CD1c-positive myeloid dendritic cell (primary cell): Measurements from ENCODE around the gene EYA4.

Experiments
- DNase-seq: peaks from one replicate; pipeline ENCODE4 v3.0.0-alpha.2; 2016; ENCODE audit errors: extremely low spot score

Gene EYA4

DNA sequence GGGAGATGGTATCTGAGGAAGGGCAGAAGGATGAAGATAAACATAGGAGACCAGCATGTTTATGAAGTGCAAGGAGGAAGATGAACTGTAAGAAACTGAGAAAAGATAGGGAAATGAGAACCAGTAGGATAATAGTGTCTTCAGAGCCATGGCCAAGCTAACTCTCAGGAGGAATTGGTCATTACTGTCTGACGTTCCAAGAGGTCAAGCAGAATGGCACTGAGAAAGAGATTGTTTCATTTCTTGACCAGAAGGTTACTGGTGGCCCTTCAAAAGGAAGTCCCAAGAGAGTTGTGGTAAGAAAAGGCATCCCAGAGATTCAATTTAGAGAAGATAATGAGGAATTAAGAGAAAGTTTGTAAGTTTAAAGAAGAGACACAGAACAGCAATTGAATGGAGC, 47.5 kb downstream of the EYA4 start:
- no peak for DNase-seq

DNA sequence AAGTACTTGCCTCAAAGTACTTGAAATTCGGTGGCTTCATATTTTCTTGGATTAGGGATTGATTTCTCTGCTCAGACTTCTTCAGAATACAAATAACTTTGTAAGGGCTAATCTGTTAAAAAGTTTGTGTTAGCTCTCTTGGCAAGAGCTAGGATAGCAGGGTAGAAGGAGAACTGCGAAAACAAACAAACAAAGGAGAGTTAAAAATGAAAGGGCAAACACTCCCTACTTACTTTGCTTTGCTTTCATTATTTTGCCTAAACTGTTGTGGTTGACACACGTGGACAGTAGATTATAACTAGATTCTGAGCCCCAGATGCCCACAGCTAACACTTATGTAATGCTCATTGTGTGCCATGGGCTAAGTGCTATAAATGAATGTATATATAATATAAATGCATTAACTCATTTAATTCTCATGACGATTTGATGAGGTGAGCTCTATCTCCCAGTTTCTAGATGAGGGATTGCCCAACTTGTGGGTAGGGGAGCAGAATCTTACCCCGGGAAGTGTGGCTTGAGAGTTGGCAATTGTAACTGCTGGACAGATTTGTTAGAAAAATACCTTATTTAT, 48.7 kb downstream of the EYA4 start:
- no peak for DNase-seq

DNA sequence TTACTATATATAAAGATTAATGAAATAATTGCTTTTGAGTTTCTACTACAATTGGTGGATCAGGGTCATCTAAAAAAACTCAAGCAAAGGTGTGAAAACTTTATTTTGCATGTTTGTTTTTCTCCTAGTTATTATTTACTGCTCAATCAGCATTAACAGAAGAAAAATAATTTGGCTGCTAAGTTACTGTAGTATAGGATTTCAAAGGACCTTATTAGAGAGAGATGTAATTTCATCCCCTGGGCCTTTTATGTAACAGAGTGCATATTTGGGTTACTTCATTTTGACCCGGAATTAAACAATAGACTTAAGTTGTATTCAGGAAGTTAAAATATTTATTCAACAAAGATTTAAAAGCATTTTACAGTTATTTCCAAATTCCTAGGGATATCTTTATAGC, 49.8 kb downstream of the EYA4 start:
- DNase-seq: no peak

DNA sequence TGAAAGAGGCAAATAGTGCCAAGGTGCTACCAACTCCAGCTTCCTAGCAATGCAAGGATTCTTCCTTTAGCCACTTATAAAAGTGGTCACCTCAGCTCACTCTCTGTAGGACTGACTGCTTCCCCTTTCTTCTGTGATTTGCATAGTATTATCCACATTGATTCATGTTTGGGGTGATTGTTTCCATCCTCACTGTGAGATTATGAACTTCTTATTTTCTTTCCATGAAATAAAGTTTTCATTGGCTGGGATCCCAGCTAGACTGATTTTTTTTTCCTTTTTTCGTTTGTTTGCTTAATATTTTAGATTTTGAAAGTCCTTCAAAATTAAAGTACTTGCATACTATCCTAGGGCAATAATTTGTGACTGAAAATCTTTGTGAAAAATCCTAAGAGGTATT, 50.5 kb downstream of the EYA4 start:
- DNase-seq: no peak

DNA sequence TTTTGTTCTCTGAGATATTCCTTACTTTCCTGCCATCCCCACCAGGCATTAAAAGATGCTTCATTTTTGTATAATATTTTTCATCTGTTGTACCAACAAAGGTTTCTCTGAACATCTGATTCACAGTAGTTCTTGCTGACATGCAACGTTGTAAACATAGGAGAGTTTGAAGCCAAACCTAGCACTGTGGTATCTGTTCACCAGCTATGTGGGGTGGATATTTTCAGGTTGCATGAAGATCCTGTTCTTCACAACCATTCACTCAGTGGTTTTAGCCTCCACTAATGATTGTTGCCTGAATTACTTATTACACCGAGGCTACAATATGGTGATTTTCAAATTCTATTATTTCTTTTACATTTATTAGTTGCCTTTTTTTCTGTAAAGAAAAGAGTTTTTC, 56.5 kb downstream of the EYA4 start:
- no peak for DNase-seq

DNA sequence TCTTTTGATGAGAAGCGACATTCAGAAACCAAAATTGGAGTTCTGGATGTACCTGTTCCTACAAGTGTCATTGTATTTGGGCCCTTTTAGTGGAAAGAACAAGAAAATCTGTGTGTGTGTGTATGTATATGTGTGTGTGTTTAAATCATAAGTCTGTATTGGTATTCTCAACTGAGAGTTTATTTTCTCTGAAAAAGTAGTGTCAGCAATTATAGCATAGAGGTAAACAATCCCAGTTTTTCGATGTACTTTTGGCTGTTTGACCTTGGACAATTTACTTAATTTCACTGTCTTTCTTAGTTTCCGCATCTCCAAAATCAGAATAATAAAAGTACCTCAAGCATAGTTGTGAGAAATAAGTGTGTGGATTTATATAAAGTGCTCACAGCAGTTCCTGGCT, 57.2 kb downstream of the EYA4 start:
- no peak for DNase-seq

DNA sequence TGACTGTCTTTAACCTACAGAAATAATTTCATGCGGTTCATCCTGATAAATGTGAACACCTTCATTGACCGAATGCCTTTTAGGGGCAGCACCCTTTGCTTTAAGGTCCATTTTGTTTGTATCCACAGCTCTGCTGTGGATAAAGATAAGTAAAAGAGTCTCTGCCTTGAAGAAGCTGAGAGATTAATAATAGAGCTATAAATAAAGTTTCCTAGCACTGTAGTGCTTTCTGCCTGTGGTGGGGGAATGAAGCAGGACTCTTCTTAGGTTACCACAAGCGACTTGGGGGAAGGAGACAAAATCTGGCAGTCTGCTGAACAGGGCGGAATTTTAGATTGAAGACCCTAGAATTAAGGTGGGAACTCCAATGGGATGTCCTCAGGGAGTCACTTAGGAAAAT, 57.6 kb downstream of the EYA4 start:
- DNase-seq: no peak

DNA sequence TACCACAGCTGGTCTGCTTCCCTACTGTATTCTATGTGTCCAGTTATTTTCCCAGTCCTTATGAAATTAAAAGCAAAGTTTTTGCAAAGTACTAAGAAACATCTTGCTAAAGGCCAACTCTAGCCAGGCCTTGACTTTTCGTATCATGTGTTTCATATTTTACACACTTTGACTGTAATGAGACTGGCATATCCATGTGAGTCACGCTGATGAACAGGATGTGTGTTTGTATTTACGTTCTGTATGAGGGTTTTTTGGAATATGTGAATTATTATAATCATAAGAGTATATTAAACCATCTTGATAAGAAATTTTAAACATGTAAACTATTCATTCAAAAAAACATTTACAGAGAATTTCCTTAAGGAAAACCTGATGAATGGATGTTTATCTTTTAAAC, 59.7 kb downstream of the EYA4 start:
- DNase-seq: no peak

DNA sequence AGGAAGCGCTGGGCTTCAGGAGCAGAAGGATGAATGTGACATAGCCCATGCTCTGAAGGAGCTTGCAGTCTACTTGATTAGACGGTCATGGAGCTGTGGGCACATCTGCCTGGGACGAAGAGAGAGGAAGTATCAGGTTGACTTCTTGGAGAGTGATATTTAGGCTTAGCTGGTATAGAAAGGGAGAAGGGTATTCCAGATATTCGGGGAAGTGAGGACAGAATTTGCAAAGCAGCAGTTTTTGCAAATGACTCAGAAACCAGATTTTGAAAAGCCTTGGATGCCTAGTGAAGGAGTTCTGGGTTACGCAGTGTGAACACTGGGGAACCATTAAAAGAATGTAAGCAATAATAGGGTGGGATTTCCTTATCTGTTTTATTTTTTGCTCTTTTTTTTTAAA, 60.7 kb downstream of the EYA4 start:
- no peak for DNase-seq

DNA sequence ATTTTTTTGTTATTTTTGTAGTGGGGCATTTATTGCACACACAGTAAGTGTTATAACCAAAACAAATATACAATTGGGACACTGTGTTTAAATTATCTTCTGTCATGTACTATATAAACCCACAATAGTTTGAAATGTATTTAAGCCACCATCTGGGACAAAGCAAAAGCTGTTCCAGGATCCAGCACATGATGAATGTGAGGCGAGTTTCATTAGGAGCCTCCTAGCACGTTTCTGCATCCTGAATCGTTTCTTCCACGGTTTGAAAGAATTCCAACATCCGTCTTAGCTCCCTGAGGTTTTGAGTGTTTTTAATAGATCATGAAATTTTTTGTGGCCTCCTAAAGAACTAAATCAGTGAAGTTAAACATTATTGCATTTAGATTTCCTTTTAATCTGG, 65.8 kb downstream of the EYA4 start:
- DNase-seq: no peak

DNA sequence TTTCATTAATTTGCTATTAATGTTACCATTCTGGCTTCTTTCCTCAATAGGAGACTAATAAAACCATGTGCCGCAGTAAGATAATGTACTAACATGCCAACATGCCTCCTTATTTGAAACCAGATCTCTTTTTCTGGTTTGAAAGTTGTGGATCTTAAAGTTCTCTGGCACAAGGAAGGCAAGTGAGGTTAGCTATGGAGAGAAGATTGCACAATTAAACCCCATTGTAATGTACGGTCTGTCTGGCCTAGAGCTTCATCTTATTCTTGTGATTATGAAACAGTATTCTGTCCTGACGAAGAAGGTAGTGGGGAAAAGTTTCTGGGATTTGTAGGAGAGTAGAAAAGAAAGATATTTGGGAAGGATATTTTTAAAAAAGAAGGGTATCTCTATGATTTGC, 68.4 kb downstream of the EYA4 start:
- DNase-seq: no peak

DNA sequence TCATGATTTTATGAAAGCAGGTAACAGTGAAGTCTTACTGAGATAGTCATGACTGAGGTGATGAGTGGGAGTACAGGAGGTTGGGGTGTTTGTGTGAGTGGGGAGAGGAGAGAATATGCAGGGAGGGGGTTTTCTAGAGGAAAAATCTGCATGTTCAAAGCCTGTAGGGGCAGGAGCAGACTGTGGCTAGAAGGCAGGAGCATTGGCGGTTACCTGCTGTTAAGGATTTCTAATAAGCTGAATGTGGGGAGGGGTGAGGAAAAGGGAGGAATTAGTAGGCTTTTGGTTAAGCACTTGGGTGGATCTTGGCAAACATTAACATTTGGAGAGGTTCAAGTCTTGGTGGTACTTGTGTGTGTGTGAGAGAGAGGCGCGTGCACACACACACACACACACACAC, 70.8 kb downstream of the EYA4 start:
- no peak for DNase-seq

DNA sequence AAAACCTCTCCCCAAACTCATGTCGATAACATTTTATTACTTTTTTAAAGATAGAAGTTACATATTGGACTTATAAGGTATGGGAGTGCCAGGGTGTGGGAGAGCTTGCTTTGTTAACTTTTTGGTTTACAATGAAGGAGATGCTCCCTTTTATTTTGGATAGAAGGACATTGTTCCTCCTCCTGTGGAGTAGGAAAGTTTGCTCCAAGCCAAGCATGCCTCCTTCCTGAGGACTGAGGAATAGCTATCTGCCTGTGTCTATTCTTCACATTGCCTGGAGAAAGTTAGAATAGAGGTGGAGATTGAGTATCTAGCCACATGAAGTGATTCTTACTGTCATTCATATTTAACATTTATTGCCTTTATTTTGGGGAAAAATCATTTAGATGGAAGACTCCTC, 71.9 kb downstream of the EYA4 start:
- DNase-seq: no peak

DNA sequence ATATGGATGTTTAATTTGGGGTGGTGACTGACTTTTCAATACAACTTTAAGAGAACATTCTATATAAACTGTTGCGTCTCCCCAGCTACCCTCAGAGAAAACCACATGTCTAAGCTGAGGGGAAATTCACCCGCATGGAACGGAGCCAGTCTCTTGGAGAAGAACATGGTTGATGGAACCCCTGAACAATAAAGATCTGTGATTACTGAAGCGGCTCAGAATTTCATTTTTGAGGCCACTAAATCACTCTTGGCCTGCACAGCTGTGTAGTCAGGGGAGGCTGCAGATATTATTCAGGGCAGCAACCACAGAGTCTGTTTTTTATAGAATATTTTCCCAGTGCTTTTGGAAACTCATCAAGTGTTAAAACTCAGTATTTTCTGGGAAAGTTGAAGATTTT, 73.8 kb downstream of the EYA4 start:
- DNase-seq: no peak

DNA sequence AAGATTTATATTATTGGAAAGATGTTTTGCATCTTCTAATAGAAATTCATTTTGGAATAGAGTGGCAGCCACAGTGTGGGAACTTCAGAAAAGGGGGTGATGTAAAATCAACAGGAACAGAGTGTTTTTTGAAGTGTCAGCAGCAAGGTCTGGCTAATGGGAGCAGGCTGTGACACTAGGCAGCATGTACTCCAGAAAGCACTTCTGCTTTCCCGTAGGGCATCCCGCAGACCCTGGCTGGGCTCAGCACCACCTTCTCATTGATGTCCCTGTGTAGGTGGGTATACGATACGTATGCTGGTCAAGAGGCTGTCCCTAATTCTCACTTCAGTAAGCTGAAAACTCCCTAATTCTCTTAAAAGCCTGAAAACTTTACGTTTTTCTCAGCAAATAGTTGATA, 74.7 kb downstream of the EYA4 start:
- no peak for DNase-seq

DNA sequence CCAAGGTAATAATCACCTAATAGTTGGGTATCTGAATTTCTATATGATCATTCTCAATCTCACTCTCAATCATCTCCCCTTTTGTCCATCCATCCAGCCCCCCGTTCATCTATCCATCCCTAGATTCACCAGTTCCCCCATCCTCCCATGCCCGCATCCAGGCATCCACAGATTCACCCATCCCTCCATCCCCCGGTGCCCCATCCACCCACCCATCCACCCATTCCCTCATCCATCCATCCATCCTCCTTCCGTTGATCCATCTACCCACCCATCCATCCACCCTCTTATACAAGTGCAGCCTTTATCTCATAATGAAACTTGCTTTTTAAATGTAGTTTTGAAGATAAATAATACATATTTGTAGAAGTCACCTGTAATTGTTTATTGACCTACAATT, 76.5 kb downstream of the EYA4 start:
- no peak for DNase-seq

DNA sequence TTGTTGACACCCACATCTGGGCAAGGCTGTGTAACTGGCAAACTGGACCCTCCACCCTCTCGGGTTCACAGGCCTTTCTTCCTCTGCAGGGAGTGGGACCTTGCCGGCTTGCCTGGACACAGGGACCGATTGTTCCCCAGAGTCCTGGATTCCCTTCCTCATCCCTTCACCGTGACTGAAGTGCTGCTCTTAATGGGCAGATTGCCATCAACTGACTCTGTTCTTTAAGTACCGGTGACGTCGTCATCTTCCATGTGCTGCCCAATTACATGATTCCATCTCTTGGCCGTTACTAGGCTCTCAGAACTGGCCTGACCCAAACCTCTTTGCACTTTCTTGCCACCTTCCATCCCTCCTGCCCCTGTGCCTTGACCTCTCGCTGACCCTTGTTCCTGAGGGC, 85.4 kb downstream of the EYA4 start:
- DNase-seq: no peak

DNA sequence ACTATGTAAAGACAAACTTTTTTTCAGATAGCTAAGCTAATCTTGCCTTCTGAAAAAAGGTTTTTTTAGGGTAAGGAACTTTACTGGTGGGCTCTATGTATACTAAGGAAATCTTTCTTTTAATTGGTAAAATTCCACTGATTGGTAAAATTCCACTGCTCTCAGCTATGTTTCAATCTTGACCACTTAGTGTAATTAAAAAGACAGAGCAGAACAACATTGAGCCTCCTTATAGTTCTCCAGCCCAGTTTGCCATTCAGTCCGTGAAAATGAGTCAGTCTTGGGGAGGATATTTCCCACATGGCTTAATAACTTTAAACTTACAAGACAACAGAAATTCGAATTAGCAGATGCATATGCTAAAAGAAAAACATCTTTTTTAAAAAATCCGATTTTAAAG, 92.7 kb downstream of the EYA4 start:
- DNase-seq: no peak

DNA sequence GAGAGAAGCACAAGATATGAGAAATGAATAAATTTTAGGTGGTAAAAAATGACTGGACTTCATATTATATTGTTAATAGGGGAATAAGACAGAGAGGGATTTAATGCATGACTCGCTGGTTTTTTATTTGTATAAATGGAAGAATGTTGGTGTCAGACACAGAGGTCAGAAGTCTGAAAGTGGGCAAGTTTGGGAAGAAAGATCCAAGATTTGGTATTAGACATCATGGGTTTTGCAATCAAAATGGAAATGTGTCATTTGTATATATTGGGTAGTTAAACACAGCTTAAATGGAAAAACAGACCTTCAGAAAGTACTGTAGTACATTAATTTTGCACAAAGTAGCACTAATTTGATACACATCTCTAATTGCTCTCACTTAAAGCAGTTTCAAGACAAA, 96.2 kb downstream of the EYA4 start:
- DNase-seq: no peak

DNA sequence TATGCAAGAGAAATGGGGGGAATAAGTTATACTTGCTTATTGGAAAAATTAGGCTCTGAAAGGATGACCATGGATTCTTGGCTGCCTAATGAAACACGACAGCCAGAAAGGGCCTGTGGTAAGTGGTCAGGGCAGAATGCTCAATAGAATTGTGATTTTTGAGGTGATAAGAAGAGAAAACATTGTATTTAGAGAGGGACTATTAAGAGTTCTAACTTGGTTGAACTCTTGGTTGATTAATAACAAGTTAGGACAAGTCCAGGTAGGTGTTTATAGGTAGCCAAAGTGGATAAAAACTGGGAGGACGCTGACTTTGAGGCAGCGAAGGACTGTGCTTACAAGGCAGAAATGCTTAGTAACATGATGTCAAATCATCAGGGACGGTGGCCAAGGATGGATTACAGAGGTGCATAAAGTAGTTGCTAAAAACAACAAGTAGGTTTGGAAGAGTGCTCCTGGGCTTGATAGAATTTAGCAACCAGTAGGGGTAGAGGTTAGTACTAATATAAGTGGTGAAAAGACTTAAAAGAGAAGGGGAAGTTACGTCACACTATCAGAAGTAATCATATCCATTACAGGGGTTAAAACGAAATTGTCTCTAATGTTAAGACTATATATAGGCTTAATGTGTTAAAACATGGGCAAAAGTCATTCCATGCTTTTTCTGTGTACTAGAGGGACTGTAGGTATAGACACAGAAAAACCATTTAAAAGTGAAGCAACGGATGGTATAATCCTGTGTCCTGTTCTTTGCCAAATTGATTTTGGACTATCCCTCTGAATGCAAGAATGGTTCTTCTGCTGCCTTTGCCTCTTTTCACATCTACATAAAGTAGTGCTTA, 98.6 kb downstream of the EYA4 start:
- no peak for DNase-seq

DNA sequence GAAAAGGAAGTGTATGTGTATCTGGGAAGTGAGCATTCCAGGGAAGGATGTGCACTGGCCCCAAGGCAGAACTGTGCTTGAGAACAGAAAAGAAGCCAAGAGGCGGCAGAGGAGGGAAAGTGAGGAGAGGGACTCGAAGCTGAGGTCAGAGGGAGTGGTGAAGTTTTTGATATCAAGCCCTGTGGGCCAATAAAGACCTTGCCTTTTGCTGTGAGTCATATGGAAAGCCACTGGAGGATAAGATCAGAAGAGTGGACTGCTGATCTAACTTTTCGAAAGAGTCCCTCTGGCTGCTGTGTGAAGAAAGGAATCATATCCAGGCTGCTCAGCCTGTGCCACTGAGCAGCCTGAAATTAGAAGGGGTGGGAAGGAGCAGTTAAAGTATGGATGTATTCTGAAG, 99.4 kb downstream of the EYA4 start:
- DNase-seq: no peak

DNA sequence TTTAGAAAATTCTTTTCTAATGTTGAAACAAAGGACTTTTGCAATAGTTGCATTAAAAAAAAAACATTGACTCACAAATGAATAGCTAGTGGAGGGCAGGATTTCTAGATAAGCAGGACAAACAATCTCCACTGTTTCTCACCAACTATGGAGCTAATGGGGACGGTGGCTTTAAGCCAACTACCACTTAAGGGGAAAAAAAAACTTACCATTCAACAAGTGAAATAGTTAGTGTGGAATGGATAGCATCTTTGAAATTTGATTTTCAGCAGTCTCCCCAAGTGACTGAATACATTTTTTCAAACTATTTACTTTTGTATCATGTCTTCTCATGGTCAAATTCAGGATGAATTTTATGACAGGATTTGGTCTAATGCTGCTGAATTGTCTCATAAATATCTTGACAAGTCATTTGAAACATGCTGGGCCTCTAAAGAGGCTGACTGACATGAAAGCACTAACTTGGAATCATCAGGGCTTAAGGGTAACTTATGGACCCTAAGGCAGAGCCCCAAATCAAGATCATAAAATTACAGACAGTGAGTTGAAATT, 100.5 kb downstream of the EYA4 start:
- DNase-seq: no peak

DNA sequence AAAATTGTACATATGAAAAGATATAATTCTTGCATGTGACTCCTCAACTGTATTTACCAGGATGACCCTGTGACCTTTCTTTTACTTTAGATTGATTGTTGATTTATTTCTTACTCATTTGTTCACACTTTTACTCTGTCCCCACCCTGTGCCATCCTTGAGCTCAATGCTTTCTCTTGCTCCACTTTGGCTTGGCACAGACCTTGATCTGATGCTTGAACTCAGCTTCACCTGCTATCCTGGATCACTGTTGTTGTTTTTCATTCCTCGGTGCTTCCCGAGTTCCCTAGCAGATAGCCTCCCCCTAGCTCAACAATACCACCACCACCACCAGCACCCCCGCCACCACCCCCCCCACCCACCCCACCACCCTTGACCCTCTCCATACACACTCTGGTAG, 102.1 kb downstream of the EYA4 start:
- no peak for DNase-seq

DNA sequence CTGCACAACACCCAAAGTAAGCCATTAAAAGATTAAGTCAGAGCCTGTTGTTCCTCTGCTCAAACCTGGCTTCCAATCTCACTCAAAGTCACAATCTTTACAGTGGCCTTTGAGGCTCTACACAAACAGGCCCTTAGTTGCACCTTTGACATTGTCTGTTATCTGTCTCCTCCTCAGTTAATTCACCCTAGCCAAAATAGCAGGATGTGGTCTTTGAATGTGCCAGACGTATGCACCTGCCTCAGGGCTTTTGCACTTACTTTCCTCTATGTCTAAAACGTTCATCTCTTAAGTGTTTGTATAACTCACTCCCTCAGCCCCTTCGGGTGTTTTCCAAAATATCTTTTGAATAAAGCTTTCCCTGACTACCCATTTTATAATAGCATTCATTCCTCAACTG, 107.7 kb downstream of the EYA4 start:
- no peak for DNase-seq
